Inferior parietal cortex (tissue), 1 donor: Measurements from ENCODE around the gene ATG10.
A peak's percentile ranks its signal among the peaks of the same experiment; 100 is the strongest.
"Not testable (repeated sequence)": the region's sequence is repeated elsewhere in the genome, so short reads cannot be mapped to it uniquely, and the experiment has no call there.

Experiments used
- DNase-seq: peaks from one replicate; pipeline ENCODE4 v3.0.0-alpha.2; 2016; ENCODE audit errors: extremely low spot score

Gene ATG10

DNA sequence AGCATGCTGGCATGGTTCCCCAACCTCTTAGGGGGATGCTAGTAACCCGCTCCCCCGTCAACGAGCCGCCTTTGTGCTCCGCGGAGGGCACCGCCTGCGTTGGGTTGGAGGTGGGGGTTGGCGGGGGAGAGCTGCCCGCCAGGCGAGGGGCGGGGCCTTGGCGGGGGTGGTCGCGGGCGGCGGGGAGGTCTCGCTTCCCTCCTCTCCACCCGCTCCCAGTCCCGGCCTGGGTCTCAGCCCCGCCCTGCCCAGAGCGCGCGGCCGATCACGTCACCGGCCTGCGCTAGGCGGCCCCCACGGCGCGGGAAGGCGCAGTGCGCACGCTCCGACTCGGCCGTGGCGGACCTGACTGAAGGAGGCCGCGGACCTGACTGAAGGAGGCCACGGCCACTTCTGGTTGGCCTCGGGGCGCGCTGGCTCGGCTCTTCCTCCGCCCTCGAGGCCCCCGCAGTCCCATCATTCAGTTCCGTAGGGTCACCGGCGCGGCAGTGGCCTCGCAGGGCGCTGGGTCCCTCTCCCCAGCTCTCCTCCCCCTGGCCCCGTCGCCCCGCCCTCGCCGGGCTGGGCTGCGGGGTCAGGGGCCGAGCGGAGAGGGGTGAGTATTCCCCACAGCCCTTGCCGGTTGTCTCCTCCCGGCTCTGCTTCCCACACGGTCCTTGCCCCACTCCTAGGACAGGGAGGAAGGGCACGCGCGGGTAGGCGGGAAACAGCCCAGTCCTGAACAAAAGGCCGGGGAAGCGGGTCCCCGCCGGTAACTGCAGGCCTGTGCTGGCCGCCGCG is at the start of gene ATG10:
TSS of gene ATG10 (plus strand) at position 312 of the 780 bp plus-strand sequence. CDS start 15,548 bp downstream, outside the sequence.
- DNase-seq, result peak; percentile 93

DNA sequence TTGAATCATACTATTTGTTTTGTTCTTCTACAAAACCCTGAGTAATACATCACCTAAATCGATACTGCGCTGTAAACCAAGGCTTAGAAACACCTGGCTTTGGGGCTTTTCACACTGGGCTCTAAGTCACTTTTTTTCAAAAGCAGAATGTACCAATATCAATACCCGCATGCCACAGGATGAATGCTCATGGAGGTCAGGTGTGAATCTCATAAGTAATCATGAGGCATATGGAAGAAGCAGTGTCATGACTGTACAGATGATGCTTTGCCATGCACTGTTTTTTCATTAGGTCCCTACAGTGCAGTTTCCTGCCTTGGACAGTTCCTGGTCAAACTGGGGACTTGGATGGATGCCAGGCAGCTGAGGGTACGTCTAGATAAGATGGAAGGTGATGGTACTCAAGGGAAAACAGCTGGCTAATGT is 49.0 kb upstream of the ATG10 start:
- no peak for DNase-seq

DNA sequence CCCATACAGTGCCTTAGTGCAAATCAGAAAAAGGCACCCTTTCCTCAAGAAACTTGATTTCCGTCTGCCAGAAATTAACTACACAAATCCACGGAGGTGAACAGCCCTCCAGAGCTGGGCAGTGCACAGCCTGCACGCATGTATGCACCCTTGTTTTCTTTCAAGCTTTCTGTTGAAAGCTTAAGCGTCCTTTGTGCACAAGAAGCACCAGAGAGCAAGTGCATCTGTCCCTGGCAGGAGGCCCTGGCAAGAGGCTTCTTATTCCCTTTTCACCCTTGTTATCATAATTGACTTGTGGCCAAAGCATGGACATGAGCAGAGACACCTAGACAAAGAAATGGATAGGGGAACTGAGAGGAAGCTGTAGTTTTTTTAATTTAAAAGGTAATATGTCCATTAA is 47.4 kb upstream of the ATG10 start:
- DNase-seq, result no peak

DNA sequence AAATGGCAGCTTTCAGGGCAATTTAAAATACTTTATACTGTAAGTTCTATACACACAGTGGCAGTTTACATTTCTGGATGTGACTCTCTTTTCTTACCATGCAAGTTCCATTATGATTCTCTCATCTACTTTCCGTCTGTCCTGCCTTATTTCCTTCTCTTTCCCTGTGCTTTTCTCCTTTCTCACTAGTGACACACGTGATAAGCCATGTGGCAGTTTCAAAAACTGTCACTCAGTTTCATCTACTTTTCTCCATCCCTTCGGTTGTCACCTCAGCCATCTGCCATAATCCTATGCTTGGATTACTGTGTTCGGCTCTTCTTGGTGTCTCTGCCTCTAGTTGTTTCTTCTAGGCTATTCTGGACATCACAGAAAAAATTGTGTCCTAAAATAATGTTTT is 46.8 kb upstream of the ATG10 start:
- DNase-seq, result no peak

DNA sequence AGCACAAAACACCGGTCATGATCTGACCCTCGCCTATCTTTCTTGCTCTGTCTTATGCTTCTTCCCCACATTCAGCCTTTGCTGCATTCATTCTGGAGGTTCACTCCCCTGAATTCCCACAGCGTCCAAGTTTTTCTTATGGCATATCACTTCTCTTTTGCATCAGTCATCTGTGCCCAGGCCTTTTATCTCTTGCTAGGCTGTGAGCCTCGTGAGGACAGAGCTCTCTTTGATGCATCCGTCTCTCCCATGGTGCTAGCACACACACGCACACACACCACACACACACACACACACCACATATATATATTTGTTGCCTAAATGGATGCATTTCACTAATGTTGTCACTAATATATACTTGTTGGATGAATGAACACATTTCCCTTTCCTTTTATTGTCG is 45.8 kb upstream of the ATG10 start:
- no peak for DNase-seq

DNA sequence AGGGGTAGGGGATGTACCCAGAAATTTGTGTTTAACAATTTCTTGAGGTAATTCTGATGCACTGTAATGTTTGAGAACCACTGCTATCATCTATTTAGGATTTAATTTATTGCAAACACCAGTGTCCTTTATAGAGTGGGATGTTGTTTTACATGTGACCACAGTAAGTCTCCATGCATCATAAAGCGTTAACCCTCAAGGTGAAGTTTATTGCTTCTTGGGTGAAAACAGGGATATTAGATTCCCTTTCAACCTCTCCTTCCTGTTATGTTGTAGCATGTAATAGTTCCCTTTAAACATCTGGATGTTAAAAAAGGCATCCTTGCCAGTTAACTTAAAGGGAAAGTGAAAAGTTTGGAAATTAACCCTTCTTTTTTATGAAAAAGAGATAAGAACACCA is 35.8 kb upstream of the ATG10 start:
- DNase-seq, result no peak

DNA sequence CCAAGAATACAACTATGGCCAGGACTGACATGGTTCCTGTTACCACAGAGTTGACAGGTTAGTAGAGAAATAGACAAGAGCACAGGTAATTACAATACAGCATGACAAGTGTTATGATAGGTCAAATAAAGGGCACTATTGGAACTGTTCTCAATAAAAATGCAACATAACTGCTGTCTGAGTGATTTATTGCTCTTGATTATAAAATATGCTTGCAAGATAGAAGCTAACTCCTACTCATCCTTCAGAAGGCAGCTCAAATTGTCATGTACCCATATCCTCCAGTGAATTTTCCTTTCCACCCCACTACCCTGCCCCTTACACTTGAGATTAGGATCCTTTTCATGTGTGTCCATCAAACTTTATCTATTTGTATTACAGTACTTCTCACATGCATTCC is 35.1 kb upstream of the ATG10 start:
- DNase-seq, result no peak

DNA sequence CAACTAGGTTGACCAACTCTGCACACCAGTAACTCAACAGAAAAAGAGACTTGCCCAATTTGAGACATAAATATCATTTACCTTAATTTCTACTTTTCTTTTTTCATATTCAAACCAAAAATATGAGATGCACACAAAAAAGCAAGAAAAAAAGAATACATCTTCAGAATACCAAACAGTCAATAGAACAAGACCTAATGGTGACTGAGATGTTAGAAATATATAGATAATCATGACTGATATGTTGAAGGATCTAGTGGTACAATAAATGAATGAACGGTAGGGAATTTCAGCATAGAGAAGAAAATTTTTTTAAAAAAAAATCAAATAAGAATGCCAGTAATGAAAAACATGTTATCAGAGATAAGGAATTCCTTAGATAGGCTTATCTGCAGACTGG is 29.1 kb upstream of the ATG10 start:
- DNase-seq, result no peak

DNA sequence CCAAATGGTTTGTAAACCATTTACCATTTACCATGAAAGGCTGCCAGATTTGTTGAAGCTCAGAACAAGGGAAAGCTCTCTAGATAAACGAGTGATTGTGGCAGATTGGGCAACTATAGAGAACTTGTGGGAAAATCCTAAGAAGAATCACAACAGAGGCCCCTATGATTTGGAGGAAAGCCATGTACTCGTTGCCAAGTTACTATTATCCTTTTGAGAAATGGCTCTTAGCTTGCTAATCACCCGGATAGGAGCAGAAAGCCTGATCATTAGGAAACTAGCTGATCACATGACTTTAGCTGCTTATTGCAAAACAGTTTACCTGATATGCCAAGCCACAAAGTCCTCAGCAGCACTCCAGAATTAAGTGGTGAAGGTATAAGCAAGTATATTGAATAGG is 23.5 kb upstream of the ATG10 start:
- DNase-seq, result no peak

DNA sequence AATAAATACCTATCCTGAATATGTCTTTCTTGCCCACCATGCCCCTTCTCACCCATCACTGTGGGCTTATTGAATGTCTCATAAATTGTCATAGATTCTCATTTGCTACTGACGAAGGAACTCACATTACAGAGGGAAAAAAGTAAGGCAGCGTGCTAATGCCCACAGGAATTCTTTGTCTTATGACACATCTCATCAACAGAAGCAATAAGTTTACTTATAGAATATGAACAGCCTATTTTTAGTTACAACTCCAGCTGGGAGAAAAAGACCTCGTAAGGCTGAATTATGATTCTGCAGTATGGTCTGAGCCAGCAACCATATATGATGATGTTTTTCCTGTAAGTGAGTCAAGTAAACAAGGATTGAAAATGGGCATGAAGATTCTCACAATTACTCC is 22.4 kb upstream of the ATG10 start:
- no peak for DNase-seq

DNA sequence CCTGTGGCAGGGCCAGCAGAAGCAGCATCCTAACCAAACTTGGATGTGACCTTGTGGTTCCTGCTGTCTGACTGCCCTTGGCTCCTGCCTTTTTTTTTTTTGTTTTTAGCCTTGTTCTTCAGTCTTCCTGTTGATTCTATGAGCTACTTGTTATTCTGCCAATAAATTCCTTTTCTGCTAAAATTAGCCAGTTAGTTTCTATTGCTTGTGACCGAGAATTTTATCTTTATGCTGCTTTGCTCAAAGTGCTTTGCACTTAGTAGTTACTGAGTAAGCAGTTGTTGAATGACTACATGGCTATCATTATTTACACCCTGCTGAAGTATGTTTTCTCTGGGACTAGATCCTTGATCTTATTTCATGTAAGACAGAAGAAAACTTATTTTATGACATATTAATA is 20.8 kb upstream of the ATG10 start:
- no peak for DNase-seq

DNA sequence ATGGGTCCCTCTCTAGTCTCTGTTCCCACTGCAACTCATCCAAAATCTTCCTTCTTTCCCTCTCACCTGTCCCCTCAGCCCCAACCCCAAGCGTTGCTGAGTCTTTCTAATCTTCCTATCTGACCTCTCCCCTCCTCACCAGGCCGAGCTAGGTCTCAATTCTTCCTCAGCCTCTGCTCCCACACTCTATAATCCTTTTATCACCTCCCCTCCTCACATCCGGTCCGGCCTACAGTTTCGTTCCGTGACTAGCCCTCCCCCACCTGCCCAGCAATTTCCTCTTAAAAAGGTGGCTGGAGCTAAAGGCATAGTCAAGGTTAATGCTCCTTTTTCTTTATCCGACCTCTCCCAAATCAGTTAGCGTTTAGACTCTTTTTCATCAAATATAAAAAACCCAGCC is 17.0 kb upstream of the ATG10 start:
- DNase-seq, result not testable (repeated sequence)

DNA sequence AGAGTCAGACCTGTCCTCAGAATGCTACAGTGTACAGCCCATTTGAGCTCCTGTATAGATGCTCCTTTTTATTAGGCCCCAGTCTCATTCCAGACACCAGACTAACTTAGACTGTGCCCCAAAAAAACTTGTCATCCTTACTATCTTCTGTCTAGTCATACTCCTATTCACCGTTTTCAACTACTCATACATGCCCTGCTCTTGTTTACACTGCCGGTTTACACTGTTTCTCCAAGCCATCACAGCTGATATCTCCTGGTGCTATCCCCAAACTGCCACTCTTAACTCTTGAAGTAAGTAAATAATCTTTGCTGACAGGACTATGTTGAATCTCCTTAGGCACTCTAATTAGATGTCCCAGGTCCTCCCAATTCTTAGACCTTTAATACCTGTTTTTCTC is 13.7 kb upstream of the ATG10 start:
- not testable (repeated sequence) for DNase-seq

DNA sequence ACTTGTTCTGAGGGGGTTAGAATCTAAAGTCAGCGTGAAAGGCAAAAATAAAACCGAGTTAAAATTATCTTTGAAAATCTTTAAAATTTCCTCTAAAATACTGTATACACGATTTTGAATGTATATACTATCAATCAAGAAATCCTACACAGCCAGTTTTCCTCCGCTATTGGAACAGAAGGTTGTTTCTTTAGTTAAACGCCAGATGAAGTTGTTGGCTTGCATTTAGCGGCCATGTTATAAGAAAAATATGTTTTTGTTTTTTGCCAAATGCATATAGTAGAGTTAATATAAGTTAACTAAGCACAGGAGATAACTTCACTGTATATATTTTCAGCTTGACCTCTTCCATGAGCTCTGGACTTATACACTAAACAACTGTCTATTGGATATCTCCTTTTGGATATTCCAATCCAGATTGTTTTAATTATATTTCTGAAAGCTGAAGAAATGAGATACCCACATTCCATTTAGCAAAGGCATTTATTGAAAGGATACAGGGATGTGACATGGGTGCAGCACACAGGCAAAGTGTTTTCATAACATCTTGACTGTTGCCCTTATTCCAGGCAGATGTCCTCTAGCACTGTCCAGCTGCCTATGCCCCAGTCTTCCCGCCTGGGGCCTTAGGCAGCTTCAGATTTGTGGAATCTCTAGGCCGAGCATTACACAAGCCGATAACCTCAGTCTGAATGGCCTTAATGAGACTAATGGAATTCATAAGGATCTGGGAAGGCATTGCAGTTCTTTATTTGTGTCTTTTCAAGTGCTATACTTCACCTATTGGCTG is 10.0 kb upstream of the ATG10 start:
- DNase-seq, result no peak

DNA sequence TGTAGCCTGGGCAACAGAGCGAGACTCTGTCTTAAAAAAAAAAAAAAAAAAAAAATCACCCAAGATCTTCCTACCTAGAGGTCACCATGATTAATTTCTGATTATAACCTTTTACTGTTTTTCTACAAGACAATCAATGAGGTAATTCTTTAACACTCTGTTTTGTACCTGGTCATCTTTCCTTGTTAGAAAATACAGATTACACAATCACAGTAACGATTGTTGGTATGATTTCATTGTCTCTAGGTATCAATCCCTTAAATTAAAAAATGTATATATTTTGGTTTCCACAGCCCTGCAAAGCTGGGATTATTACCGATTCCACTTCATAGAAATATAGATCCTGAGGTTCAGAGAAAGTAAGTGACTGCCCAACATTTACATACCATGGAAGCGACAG is 8.3 kb upstream of the ATG10 start:
- DNase-seq, result no peak

DNA sequence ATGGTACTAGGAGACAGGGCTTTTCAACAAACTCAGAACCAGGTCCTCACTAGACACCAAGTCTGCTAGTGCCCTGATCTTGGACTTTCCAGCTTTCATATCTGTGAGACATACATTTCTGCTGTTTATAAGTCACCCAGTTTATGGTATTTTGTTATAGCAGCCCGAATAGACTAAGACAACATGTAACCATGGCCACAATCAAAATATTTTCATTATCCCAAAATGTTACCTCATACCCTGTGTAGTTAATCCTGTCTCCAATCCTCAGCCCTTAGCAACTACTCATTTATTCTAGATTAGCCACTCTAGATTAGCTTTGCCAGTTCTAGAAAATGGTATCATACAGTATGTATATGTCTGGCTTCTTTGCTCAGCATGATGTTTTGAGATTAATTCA is 6.3 kb upstream of the ATG10 start:
- no peak for DNase-seq

DNA sequence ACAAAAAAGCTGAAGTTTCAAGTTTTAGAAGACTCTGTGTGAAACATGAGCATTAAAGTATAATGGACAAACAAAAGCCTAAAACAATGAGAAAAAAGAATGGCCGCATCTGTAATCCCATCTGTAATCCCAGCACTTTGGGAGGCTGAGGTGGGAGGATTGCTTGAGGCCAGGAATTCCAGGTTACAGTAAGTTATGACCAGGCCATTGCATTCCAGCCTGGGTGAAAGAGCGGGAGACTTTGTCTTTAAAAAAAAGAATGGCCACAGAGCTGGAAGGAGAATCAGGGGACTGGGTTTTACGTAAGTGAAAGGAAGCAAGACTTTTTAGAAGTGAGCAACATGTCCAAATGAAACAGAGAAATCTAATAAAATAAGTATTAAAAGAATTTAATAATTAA is 2.6 kb upstream of the ATG10 start:
- no peak for DNase-seq

DNA sequence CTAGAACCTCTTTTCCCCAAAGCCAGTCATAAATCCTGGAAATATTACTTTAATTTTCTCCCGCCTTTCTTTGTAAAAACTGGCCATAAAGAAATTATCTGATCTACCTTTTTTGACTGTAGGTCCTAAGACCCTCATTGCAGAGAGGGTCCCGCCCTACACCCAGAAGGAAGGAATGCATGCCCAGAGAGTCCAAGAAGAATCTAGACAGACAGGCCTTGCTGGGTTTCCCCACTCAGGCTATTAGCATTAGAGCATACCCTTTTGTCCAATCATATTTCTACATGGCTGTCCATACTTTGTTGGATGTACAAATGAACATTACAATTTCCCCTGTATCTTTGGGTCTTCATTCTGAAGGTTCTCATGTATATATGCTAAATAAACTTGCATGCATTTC is 1.9 kb upstream of the ATG10 start:
- no peak for DNase-seq

DNA sequence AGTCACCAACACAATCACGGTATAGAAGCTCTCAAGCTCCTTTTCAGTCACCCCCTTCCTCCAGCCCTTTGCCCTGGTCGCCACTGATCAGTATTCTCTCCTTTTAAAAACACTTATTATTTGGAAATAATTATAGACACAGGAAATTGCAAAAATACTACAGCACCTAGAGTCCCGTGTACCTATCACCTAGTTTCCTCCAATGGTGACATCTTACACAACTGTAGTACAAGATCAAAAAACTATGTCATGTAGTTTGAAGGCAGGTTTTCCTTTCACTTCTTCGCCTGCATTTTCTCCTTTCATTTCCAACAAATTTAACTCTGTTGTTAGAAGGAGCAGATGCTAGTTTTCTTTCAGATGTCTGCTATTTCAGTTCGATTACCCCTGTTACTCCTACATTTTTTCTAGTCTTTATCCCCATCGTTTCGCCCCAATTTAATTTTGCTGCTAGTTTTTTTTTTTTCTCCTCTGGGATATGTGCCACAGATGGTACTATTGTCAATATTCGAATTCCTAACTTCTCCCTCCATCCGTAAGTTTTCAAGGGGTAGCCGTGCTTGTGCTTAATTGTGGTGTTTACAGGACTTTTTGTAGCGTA is 612 bp upstream of the ATG10 start:
- DNase-seq, result peak; percentile 82

DNA sequence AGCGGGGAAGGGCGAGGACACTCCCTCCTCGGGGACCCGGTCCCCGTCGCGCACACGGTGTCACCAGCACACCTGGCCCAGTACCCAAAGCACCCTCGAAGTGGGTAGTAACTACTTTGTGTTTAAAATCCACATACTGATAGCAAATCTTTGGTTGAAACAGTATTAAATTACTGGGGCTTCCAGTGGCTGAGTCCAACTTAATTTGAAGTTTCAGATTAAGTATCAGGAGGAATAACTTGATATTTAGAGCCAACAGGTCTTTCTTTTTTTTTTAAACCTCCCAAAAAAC is 615 bp downstream of the ATG10 start:
- DNase-seq, result no peak

DNA sequence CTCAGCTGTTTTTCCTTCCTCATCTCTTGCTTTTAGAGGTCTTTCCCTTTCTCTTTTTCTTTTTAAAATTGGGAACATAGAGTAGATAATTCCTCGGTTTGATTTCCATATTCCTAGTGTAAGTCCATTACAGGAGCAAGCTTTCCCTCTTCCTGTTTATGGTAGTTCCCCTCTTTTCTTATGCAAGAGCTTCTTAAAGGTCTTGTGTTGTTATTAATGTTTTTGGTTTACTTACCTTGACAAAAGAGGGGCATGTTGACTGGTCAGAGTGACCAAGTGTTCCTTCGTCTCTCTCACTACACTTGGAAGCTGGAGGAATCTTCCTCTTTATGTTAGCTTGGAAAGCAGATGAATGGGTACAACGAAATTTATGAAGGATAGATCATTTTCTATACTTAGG is 8.3 kb downstream of the ATG10 start:
- DNase-seq, result no peak

DNA sequence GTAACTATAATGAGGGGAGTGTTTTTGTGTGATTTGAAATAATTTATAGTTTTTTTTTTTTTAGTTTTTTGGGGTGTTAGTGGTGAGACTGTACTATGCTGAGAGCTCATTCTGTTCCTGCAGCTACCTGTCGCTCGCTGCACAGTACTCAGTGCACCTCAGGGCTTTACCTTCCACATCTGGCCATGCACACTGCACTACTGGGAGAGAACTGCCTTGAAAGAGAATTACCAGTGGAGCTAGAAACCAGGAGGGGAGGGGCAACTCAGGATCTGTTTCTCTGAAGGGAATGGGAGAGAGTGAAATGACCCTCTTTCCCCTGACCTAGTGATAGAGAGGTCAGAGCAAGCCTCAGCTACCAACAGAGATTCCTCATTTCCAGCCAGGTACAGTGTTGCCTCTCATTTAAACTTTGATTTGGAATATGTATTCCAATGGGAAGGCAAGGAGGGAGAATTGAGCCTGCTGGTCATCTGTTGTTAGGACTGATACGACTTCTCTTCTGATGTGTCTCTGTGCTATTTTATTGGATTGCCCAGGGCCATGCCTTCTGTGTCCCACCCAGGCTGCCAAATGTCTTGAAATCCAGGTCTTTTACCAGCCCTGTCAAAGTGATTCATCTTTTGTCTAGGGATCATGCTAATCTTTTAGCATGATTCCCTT is 8.9 kb downstream of the ATG10 start:
- no peak for DNase-seq
